GM12891 (cell line): ENCODE results near the gene MAP10.

Source experiments
- POLR2A ChIP-seq: IDR thresholded peaks from 2 replicates; pipeline ENCODE4 v1.6.1; 2011; ENCODE audit warnings: low read depth, low read length, control low read depth
- SPI1 ChIP-seq: IDR thresholded peaks from 2 replicates; pipeline ENCODE4 v1.6.1; 2011; ENCODE audit warnings: low read depth, low read length, control low read depth

DNA sequence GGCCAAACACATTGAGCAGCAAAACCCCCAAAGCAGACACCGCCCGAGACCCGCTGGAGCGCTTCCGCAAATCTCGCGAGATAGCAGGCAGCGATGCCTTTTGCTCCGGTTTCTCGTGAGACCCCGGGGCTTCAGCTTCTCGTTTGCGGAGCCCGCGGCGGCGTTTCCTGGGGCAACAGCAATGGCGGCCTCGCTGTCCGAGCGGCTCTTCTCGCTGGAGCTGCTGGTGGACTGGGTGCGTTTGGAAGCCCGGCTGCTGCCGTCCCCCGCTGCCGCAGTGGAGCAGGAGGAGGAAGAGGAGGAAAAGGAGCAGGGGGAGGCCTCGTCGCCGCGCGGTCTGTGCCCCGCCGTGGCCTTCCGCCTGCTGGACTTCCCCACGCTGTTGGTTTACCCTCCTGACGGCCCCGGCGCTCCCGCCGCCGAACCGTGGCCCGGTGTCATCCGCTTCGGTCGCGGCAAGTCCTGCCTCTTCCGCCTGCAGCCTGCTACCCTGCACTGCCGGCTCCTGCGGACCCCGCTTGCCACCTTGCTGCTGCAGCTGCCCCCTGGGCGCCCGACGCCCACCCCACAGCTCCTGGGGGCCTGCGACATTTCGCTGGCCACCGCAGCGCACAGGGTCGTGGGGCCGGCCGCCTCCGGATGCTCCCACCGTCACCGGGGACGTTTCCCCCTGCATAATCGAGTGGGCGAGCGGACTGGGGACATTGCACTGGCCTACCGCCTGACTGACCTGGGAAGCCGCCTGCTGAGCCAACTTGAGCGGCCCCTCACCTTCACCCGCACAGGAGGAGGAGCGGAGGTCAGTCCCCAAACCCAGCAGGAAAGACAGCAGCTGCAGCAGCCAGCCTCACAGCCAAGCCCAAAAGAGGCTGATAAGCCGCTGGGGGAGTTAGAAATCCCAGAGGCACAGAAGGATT, at the start of gene MAP10:
- no peak for TF ChIP-seq SPI1
- peak; percentile 77 for TF ChIP-seq POLR2A
